GM18867 (cell line): ENCODE results near the gene PDP2.

Source experiments
- ATAC-seq: cut with Tn5 transposase; IDR thresholded peaks from one replicate; pipeline ENCODE4 v1.9.1; 2021; ENCODE audit warnings: mild to moderate bottlenecking, moderate library complexity; ENCODE audit not compliant: unreplicated experiment

The PDP2 gene

DNA sequence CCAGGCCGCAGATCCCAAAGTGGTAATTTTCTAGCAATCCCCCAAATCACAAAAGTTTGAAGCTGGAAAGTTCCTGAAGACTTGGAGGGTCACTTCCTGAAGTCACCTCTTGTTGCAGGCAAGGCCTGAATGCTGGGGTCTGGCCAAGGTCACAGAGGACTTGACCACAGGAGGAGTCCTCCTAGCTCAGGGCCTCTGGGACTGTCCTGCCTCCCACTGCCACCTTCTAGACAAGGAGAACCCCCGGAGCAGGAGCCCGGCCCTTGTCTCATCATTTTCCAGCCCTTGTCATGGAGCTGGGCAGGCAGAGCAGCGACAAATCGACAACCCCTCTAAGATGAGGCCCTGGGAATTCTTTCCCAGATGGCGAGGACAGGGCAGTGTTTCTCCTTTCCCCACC is 38.0 kb downstream of the PDP2 start:
- no peak for ATAC-seq

DNA sequence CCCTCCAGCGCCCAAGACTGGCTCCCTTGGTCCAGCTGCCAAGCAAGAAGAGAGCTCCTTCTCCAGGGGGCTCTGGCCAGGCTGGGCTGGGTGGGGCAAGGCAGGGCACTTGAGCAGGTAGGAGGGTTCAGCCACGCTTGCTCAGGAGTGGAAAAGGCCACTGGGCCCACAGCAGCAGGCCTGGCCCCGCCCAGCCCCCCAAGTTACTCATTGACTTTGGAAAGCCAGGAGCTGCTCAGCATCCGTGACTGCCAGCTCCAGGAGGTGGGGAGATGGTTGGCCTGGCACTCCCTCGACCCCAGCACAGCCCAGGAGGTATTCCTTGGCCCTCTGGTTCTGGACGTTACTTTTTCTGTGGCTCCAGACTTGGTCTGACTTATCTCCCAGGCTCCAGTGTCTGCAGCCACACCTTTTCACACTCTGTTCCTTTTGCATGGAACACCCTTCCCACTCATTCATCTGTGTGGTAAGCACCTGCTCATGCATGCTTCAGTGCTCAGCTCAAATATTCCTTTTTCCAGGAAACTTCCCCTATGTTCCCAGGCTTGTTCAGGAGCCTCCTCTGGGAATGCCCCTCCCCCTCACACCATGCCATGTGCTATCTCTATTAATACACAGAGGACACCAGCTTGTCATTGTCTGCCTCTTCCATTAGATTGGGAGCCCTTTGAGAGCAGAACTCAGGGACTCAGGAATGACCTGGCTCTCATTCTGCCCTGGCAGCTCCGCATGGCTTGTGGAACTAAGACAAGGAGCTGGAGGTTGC is 38.7 kb downstream of the PDP2 start, which contains the start of gene CDH16:
CDH16 (minus strand) TSS at position 83 of the 766 bp plus-strand sequence. CDS start 820 bp downstream, outside the sequence.
- ATAC-seq = no peak

DNA sequence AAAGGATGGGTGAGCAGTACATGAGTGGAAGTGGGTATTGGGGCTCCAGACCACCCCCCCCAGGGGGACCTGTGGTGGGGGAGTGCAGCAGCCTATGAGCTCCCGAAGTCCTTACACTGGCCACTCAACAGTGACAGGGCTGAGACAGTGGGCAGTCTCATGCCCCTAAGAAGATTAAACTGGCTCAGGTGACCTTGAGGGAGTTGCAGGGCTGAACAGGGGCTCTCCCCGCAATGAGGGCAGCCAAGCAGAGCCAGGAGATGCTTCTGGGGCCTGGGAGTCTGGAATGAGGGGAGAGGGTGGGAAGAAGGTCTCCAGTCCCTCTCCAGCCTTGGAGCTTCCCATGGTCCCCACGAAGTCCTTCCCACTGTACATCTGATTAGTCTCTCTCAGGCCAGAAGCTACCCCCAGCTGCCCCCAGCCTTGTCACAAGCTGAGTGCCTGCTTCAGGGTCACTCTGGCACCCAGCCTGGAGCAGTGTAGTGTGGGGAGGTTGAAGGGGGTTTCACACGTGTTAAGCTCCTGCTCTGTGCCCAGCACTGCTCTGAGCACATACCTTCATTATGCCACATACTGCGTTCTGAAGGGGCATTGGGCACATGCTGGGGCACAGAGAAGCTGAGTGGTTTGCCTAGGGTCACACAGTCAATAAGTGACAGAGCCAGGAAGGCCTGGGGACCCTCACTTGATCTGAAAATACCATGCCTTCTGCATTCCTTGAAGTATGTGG is 39.4 kb downstream of the PDP2 start:
- ATAC-seq = no peak

DNA sequence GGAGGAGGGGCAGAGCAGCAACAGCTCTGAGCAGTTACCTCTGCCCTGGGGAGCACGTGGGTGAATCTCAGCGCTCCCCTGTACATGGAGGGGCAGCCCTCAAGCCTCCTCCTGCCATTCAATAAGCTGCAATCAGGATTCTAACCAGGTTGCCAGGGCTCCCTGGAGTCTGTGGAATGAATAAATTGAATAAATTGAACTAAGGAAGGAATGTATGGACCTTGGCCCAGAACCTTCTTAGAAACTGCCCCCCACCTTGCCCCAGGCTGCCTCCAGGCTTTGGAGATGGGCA is 39.9 kb downstream of the PDP2 start:
- no peak for ATAC-seq

DNA sequence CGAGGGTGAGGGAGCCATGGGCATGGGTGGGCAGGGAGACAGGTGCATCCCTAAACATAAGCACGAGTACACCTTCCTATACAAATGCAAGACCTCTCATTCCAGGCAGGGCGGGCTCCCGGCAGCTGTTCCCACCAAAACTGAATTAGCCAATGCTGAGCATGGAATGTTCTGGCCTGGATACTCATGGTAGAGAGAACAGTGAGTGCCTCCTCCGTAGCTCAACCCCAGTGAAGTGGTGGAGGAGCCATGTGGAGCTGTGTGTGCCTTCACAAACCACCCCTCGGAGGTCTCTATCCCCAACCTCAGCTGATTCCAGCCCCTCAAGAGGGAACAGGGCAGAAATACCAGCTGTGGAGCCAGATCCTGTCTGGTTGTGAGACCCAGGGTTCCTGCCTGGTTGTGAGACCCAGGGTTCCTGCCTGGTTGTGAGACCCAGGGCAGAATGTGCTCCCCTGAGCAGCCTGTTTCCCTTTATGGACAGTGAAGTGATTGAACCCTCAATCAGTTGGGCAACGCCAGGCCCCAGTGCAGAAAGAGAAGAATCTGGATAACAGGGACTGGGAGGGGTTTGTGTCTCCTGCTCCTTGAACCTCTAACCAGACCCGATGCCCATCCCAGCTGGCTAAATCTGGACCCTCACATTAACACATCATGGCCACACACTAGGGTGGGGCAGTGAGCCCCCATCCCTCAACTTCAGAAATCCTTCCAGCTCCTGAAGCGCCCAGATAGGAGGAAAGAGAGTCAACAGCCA is 40.8 kb downstream of the PDP2 start:
- ATAC-seq = no peak

DNA sequence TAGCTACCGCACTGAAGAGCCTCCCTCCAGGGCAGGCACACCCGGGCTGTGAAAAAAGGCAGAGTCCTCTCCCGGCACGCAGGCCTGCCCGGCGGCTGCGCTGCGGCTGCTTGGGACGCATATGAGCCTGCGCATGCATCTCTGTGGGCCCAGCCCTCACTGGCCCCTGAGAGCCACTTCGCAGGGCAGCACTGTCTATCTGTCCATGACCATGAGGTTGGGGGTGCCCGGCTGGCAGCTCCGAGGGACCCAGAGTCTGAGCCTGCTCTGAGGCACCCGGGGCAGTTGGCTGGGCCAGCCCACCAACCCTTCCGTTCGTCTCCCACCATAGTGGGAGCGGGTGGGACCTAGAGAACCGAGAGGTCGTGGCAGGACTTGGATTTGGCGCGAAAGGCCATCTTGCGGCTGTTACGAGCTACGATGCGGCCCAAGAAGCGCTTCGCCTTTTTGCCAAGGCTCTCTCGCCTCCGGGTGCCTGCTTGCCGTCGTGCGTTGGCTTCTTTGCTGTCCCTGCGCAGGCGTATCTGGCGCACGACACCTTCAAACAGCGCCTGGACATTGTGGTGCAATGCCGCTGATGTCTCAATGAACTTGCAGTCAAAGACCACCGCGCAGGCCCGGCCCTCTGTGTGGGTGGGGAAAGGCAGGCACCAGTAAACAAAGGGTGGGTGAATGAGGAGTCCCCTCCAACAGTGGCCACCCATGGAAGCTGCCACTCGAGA is 41.6 kb downstream of the PDP2 start:
- no peak for ATAC-seq

DNA sequence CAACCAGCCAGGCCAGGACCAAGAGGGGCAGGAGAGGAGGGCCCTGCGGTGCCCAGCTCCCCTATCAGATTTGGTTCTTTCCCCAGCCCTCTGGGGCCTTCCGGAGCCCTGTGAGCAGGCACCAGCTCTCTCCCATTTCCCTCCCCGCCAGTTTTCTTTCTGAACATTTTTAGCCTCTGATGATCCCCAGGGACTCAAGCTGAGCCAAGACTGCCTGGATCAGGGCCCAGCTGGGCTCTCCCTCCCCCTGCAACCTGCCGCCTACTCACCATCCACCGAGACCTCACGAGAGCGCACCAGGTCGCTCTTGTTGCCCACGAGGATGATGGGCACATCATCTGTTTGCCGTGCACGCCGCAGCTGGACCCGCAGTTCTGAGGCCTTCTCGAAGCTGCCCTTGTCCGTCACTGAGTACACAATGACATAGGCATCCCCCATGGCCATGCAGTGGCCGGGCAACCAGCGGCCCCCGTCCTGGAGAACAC is 43.0 kb downstream of the PDP2 start:
- no peak for ATAC-seq

DNA sequence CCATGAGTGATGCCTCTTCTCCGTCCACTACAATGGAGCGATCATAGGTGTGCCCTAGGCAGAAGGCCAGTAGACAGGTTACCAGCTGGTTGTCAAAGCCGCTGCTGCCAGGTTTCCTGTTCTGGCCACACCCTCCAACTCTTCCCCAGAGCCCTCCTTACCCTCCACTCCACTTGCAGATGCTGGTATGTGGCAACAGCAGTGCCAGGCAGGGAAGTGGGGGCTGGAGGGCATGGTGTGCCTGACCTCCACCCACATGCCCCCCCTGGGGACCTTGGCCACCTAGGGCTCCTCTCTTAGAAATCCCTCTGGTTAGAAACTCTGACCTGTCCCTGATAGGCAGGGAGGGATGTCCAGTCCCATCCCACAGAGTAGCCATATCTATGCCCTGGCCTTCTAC is 43.6 kb downstream of the PDP2 start:
- ATAC-seq = no peak

DNA sequence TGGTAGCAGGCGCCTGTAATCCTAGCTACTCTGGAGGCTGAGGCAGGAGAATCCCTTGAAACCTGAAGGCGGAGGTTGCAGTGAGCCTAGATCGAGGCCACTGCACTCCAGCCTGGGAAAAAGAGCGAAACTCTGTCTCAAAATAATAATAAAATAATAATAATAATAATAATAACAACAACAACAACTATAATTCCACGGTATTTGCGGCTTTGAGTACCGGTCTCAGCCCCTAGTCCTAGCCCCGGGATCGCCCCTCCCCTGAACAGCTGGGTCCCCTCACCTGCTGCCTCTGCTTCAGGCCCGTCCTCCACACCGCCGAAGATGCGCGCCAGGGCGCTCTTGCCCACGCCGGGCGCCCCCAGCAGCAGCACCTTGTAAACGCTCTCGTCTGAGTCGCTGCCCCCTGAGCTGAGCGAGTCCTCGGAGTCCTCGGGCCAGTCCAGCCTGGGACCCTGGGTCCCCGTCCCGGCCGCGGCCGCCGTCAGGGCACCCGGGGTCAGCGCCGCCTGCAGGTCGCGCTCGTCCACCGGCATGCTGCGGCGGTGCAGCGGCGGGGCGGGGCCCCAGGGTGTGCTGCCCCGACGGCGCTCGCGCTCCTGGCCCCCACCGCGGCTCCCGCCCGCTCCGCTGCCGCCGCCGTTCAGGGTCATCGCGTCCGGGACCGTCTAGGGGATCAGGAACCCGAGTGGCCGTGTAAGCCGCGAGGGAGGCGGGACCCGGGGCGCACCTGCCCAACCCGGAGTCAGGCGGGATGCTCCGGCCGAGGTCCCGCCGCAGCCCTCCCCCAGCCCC is 44.4 kb downstream of the PDP2 start:
- ATAC-seq = peak; percentile 44

DNA sequence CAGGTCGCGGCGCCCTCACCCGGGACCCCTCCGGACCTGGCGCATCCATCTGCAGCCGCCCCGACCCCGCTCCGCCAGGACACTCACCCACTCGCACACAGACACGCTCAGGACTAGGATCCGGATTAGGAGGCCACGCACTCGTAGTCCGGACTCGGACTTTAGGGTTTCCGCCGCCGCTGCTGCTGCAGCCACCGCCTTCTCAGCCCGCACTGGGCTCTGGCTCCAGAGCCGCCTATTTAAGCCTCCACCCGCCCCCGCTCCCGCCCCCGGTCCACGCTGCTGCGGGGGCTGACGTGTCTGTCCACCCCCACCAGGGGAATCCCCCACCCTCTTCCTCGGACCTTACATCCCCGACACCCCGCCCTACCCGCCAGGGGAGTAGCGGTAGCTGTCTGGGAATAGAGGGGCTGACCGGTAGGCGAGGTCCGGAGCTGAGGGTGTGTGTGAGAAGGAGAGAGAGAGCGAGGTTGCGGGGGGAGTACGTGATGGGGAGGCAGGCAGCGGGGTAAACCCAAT is 45.1 kb downstream of the PDP2 start, which contains the start of gene RRAD:
RRAD (minus strand) TSS at position 214 of the 519 bp plus-strand sequence. CDS start 356 bp downstream, outside the sequence.
- peak; percentile 29 for ATAC-seq

DNA sequence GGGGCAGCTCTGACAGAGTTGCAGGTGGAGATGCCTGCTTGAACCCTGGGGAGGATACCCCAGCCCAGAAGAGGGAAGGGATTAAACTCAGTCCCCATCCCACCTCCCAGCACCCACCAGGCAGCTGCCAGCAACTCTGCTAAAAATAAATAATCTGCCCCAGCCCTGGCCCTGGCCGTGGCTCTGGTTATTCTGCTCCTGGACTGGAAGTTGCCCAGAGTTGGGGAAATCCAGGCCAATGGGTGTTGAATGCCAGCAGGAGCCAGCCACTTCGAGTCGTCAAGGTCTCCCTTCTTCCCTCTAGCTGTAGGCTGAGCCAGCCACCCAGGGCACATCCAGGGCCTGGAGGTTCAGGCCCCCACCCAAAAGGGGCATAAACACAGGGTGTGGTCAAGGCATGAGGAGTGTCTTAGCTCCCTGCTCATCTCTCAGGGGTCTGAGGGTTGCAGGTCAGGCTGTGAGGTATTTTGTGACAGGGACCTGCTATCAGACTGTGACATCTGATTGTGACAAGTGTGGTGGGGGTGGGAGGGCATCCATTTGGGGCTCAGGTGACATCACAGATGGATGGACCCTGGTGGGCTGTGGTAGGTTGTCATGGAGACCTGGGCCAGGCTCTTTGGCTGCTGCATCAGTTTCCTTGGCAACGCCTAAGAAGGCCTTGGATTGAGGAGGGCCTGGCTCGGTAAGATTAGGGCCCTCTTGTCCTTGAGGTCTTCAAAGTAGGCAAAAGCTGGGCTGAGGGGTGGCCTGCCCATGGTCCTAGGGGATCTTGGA is 46.0 kb downstream of the PDP2 start:
- ATAC-seq = no peak

DNA sequence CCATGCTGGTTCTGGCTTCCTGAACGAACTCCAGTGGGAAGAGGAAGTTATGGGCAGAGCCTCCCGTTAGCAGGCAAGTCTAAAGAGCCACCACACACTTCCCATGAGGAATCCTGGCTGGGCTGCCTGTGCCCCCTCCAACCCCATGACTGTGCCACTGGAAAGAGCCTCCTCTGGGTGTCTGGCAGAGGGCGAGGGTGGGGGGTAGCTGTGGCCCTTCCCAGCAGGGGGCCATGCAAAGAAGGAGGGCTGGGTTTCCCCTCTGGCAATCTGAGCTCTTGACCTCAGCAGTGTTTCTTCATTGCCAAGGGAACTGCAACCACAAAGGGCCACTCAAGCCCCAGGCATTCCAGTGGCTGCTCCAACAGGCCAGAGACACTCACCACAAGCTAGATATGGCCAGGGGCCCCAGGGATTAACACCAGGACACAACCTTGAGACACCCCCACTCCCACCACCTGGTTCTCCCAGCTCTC is 46.7 kb downstream of the PDP2 start:
- no peak for ATAC-seq

DNA sequence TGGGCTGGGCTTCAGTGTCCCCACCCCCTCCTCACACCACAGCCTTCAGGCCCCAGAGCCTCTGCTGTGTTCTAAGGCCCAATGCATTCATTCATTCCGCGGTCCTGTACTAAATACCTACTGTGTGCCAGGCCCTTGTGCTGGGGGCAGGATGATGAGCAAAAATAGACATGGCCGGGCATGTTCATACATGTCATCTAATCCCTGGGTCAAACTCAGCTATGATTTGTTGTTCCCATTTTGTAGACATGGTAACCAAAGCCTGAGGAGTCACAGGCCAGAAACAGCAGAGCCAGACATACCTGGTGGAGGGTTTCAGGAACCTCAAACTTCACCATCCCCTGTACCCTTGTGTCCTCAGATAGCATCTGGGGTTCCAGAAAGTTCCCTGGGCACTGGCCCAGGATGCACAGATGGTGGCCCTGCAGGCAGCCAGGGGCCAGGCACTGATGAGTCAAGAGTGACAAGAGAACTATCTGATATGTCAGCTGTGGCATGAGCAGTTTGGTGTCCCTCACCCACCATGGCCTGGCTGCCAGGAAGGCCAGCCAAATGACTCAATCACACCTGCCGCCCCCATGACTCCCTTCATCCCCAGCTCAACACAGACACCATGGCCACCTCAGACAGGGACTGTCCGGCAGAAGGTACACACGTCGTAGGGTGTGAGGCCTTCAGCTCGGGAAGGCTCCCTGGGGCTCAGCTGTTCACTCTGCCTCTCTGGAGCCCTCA is 47.8 kb downstream of the PDP2 start:
- no peak for ATAC-seq

DNA sequence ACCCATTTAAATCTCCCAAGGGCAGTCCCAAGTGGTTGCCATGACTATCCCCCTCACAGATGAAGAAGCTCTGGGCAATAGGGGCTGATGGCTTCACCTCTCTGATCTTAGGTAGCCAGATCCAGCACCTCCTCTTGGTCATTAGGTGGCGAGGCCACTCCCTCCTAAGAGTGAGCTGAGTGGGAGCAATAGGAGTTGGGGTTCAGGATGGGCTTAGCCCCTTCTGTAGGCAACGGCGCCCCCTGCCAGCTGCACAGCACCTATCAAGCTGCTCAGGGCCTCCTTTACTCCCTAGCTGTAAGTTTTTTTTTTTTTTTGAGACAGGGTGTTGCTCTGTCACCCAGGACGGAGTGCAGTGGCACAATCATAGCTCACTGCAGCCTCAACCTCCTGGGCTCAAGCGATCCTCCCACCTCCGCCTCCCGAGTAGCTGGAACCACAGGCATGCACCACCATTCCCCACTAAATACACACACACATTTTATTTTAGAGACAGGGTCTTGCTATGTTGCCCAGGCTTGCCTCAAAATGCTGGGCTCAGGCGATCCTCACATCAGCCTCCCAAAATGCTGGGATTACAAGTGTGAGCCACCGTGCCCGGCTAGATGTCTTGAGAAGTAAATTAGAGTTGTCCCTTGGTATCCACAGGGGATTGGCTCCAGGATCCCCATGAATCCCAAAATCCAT is 48.5 kb downstream of the PDP2 start:
- no peak for ATAC-seq

DNA sequence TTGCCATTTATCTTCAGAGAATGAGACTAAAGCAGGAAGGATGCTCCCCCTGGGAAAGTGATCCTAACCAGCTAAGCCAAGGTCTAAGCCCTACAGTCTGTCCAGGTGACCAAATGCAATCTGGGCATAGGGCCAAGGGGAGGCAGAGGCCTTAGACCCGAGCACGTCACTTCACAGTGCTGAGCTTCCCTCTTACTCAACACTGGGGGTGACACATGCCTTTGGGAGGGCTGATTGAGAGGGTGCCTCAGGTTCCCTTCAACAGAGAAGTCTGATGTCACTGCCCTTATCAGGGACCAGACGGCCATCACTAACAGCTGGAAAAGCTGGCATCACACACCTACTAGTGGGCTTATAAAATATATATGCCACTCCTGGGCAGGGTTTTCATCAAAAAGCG is 49.9 kb downstream of the PDP2 start:
- ATAC-seq = no peak

DNA sequence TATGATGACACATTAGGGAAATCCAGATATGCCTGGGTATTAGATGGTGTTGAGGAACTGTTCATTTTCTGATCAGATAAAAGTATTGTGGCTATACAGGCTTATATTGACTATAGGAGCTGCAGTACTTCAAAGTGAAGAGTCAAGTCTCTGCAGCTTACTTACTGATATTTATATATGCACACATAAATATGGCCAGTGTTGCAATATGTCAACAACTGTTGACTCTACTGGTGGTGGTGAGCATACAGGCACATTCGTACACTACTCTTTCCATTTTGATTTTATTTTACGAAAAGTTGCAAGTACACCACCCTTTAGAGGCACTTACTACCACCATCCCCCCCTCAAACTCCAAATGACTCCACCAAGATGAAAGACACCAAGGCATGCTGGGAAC is 51.4 kb downstream of the PDP2 start:
- ATAC-seq = no peak

DNA sequence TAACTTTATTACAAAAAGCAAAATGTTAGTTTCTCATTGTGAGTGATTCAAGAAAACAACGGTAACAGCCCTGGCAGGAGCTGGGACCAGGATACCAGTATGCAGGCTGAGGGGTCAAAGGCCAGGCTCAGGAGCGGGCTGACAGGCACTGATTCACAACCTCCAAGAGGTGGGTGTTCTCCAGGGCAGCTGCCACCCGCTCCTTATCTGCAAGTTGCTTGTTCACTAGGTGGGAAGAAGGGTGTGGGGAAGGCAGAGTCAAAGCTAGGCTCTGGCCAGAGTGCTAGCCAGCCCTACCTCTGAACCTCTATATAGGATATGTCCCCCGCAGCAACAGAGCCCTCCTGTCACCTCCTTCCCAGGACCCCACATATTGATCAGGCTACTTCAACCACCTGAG is 51.8 kb downstream of the PDP2 start:
- no peak for ATAC-seq

DNA sequence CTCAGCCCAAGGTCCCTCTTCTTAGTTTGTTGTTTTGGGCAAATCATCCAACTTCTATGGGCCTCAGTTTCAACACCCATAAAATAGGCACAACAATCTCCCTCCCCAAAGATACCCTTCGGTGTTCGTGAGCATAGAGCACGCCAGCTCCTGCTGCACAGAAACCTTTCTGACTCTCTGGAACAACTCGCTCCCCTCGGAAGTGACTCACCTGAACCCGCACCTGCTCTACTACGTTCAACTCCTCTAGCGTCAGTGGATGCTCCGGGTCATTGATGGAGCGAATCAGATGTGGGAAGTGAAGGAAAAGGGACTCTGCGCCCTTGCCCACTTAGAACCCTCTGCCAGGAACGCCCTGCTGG is 53.4 kb downstream of the PDP2 start:
- ATAC-seq = no peak
